Kidney epithelial cell (primary cell): ENCODE results near the gene TNPO3. TPM values are rescaled to one million over a fixed set of nuclear protein-coding genes. Genes with fewer than 3 reads are reported as not detected.
"Not testable (repeated sequence)": the region's sequence is repeated elsewhere in the genome, so short reads cannot be mapped to it uniquely, and the experiment has no call there.

Experiments used
- DNase-seq: peaks from one replicate; pipeline ENCODE4 v3.0.0-alpha.2; 2010; ENCODE audit warnings: low read depth
- H3K27me3 ChIP-seq: 2 replicates; pipeline ENCODE4 v1.6.0; 2011; ENCODE audit warnings: low read length; ENCODE audit not compliant: control insufficient read depth, insufficient read depth
- H3K36me3 ChIP-seq: 2 replicates; pipeline ENCODE4 v1.5.1; 2011; ENCODE audit warnings: low read length; ENCODE audit not compliant: control insufficient read depth, insufficient read depth
- H3K4me3 ChIP-seq: 2 replicates; pipeline ENCODE4 v1.5.1; 2011; ENCODE audit warnings: low read depth, mild to moderate bottlenecking, control low read depth, low read length
- CTCF ChIP-seq: IDR thresholded peaks from 2 replicates; pipeline ENCODE4 v1.5.1; 2011; ENCODE audit warnings: mild to moderate bottlenecking, moderate library complexity, low read length, control low read depth, inconsistent platforms; ENCODE audit not compliant: insufficient read depth, poor library complexity, severe bottlenecking
- total RNA-seq: library from RNA; depleted of rRNA; stranded (reverse); fragments of >200 nt; gene quantifications from 2 replicates; pipeline ENCODE4 v1.2.3, GENCODE V29; 2015

The TNPO3 gene
- total RNA-seq, 1 donor from 2014 or later, result 50.8 TPM

GRCh38 chr7:128915841-128916642, 138.9 kb downstream of the TNPO3 start:
- no peak for DNase-seq
- no peak for TF ChIP-seq CTCF
- Histone ChIP-seq H3K36me3 (no peaks in the 10 kb centered on the region), H3K27me3 (peaks cover 55% of the 10 kb centered on the region), H3K4me3 (no peak overlapping the region)

- no peak for TF ChIP-seq CTCF
- Histone ChIP-seq H3K4me3 (no peak overlapping the region), H3K36me3 (no peaks in the 10 kb centered on the region), H3K27me3 (peaks cover 53% of the 10 kb centered on the region)
- no peak for DNase-seq
These were observed 139.6 kb downstream of the TNPO3 start for GRCh38 chr7:128915271-128915819.

- H3K4me3 ChIP-seq, result no peak overlapping the region
- no peaks in the 10 kb centered on the region for H3K36me3 ChIP-seq
- H3K27me3 ChIP-seq, result peaks cover 47% of the 10 kb centered on the region
- no peak for TF ChIP-seq CTCF
- no peak for DNase-seq
These were observed 140.3 kb downstream of the TNPO3 start for GRCh38 chr7:128914566-128915151.

- H3K36me3 ChIP-seq, result no peaks in the 10 kb centered on the region
- no peak for TF ChIP-seq CTCF
- peaks cover 41% of the 10 kb centered on the region for H3K27me3 ChIP-seq
- no peak overlapping the region for H3K4me3 ChIP-seq
- DNase-seq, result no peak
These were observed 140.9 kb downstream of the TNPO3 start for GRCh38 chr7:128913870-128914565.

- not testable (repeated sequence) for DNase-seq, H3K4me3 ChIP-seq, H3K36me3 ChIP-seq
- H3K27me3 ChIP-seq, result peaks cover 37% of the 10 kb centered on the region
These were observed 142.0 kb downstream of the TNPO3 start for GRCh38 chr7:128912709-128913495.
